Ishikawa (cell line): ENCODE data around the gene CTSW.

Experiments
- CEBPB ChIP-seq: IDR thresholded peaks from 2 replicates; pipeline ENCODE4 v1.6.1; 2012
- CREB1 ChIP-seq: IDR thresholded peaks from 2 replicates; pipeline ENCODE4 v1.6.1; 2012; ENCODE audit warnings: low read depth
- EGR1 ChIP-seq: IDR thresholded peaks from 2 replicates; pipeline ENCODE4 v1.6.1; 2012
- EP300 ChIP-seq: IDR thresholded peaks from 2 replicates; pipeline ENCODE4 v1.6.1; 2012; ENCODE audit warnings: borderline replicate concordance
- FOXM1 ChIP-seq: IDR thresholded peaks from 2 replicates; pipeline ENCODE4 v1.6.1; 2012; ENCODE audit warnings: low read depth, borderline replicate concordance
- NFIC ChIP-seq: IDR thresholded peaks from 2 replicates; pipeline ENCODE4 v1.6.1; 2012
- RAD21 ChIP-seq: IDR thresholded peaks from 2 replicates; pipeline ENCODE4 v1.6.1; 2012; ENCODE audit warnings: low read depth
- REST ChIP-seq: IDR thresholded peaks from 2 replicates; pipeline ENCODE4 v1.6.1; 2012; ENCODE audit warnings: low read depth, mild to moderate bottlenecking
- TAF1 ChIP-seq: IDR thresholded peaks from 2 replicates; pipeline ENCODE4 v1.6.1; 2012; ENCODE audit warnings: low read depth, mild to moderate bottlenecking
- TCF12 ChIP-seq: IDR thresholded peaks from 2 replicates; pipeline ENCODE4 v1.6.1; 2012; ENCODE audit warnings: low read depth
- YY1 ChIP-seq: IDR thresholded peaks from 2 replicates; pipeline ENCODE4 v1.6.1; 2012; ENCODE audit warnings: low read depth
- ZBTB7A ChIP-seq: IDR thresholded peaks from 2 replicates; pipeline ENCODE4 v1.6.1; 2012; ENCODE audit warnings: low read depth
- TF ChIP-seq, protein P1 (sequence below): IDR thresholded peaks from 2 replicates; pipeline ENCODE4 v1.6.1; 2012

GRCh38 chr11:65917077-65917433 lies 37.4 kb downstream of the CTSW start:
- TF ChIP-seq YY1 (no peak), REST (no peak), TAF1 (no peak), RAD21 (no peak), CREB1 (no peak), EP300 (no peak), FOXM1 (no peak), CEBPB (no peak), ZBTB7A (no peak), TCF12 (no peak), EGR1 (no peak), NFIC (no peak)
- TF ChIP-seq, protein P1, sequence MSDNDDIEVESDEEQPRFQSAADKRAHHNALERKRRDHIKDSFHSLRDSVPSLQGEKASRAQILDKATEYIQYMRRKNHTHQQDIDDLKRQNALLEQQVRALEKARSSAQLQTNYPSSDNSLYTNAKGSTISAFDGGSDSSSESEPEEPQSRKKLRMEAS, result no peak
